GM18867 (cell line): ENCODE measurements around the gene CLCN6.

ENCODE experiments used
- ATAC-seq: cut with Tn5 transposase; IDR thresholded peaks from one replicate; pipeline ENCODE4 v1.9.1; 2021; ENCODE audit warnings: mild to moderate bottlenecking, moderate library complexity; ENCODE audit not compliant: unreplicated experiment

The CLCN6 gene

DNA sequence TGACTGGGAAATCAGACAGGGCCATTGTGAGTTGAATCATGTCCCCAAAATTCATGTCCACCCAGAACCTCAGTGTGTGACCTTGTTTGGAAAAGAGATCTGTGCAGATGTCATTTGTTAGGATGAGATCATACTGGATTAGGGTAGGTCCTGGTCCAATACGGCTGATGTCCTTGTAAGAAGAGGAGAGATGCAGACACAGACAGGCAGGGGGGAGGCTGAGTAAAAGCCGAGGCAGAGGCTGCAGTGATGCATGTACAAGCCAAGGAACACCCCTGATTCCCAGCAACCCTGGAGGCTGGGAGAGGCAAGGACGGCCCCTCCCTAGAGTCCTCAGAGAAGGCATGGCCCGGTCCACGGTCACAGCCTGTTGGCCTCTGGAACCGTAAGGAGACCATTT is 68.6 kb downstream of the CLCN6 start:
- no peak for ATAC-seq

DNA sequence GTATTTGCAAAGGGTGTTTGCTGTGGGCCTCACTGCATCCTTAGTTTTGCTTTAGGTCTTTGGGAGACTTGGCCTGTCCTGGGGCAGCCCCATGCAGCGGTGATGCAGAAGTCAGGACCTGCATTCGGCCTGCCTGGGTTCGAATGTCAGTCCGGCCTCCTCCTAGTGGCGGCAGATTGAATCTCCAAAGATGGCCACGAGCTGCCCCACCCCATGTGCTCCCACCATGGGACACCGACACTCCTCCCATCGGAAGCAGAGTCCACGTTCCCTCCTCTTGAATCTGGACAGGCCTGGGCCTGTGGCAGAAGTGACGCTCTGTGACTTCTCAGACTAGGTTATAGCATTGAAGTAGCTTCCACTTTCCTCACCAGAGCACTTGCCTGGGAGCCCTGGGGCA is 69.1 kb downstream of the CLCN6 start:
- no peak for ATAC-seq

DNA sequence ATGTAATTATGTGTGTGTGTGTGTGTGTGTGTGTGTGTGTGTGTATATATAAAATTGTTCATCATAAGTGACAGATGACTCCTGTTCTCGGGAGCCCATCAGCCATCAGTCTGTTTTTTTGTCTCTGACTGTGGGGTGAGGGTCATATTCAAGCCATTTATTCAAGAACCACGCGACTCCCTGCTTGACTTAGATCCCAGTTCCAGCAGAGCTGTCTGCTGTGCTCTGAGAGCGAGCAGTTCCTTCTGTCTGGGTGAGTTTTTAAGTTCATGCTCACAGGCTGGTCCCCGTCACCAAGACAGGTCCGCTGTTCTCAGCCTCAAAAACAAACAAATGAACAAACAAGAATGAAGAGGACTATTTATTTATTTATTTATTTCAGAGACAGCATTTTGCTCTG is 71.1 kb downstream of the CLCN6 start:
- no peak for ATAC-seq

DNA sequence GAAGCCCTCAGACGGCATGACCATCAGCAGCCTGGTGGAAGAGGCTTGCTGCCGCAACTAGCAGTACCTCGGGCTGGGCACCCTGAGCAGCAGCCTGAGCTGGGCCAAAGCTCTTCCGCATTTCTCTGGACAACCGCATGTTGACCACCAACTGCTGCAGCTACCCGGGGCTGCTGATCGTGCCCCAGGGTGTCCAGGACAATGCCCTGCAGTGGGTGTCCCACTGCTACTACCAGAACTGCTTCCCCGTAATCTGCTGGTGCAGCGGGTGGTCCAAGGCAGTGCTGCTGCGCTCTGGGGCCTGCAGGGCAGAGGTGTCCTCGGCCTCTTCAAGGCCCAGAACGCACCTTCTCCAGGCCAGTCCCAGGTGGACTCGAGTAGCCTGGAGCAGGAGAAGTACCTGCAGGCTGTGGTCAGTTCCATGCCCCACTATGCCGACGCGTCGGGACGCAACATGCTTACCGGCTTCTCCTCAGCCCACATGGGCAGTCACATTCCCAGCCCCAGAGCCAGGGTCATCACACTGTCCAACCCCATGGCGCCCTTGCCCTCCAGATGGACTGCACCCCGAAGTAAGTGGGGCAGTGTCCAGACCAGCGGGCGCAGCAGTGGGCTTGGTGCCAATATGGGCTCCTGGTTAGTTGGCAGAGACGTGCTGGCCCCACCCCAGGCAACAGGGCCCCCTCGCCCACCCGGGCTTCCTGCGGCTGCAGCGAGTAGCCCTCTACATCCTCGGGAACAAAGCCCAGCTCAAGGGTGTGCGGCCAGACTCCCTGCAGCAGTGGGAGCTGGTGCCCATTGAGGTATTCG is 72.3 kb downstream of the CLCN6 start:
- ATAC-seq, result no peak

DNA sequence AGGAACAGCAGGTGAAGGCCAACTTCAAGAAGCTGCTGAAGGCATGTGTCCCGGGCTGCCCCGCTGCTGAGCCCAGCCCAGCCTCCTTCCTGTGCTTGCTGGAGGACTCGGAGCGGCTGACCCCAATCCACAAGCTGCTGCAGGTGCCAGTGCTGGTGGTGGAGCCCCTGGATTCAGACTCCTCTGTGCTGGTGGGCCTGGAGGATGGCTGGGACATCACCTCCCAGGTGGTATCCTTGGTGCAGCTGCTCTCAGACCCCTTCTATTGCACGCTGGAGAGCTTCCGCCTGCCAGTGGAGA is 72.8 kb downstream of the CLCN6 start:
- ATAC-seq, result no peak

DNA sequence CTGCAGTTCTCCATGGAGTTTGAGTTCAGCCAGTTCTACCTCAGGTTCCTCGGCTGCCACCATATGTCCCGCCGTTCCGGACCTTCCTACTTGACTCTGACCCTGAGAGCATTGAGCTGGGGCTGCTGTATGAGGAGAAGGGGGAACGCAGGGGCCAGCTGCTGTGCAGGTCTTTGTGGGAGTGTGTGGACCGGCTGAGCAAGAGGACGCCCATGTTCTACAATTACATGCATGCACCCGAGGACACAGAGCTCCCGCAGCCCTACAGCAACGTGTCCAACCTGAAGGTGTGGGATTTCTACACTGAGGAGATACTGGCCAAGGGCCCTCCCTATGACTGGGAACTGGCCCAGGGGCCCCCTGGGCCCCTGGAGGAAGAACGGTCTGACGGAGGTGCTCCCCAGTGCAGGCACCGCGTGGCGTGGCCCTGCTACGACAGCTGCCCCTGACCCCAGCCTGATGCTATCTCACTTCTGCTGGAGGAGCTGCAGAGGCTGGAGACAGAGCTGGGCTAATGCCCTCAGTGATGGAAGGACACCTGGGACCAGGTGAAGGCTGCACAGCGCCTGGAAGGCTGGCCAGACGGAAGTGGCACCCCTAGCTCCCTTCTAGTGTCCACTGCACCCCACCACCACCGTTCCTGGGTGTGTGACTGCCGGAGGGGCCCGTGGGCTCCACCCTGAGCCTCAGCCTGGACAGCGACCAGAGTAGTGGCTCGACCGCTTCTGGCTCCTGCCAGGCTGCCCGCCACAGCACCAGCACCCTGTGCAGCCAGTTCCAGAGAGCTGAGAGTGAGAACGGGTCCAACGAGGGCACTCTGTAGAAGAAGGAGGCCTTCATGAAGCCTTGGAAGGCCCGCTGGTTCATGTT is 73.6 kb downstream of the CLCN6 start:
- ATAC-seq, result no peak

DNA sequence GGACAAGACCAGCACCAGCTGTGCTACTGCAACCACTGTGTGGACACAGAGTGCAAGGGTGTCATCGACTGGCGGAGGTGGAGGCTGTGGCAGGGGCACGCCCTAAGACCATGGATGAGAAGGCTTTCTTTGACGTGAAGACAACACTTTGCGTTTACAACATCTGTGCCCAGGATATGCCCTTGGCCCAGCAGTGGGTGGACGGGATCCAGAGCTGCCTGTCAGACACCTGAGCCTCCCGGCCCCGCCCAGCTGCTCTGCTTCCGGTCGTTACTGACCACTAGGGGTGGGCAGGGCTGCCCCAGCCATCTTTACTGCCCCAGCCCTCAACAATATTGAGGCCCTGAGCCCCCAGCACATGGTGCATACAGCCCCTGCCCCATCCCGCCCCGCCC is 74.2 kb downstream of the CLCN6 start:
- no peak for ATAC-seq

DNA sequence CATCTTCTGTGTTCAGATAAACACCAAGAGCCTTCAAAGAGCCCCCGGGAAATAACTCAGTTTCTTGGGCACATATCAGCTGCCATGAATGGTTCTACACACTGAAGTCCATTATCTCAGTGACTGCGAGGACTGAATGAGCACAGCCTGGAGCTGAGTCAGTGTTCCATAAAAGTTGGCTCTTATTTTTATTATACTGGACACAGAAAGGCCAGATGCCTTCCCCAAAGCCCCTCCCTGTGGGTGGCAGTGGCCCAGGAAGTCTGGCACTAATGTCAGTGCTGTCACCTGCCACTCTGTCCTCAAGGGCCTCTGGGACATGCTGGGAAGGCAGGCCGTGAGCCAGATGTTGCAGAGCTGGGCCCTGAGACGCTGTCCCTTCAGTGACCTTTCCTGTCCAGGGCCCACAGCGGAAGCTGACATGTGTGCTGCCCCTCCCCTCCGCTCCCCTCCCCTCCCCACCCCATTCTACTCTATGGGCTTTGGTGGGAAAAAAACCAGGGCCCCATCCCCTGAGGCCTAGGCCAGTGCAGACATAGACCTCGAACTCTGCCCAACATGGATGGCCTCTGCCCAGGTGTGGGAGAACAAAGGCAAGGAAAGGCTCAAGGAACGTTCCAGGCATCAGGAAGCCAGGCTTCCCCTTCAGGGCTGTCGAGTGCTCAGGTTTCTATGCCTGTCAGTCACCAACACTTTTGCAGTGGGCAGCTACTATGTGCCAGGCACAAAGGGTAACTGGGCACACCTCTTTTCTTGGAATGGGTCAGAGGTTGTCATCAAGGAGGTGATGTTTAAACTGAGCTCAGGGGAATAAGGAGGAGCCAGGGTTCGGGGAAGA is 75.1 kb downstream of the CLCN6 start:
- ATAC-seq, result no peak

DNA sequence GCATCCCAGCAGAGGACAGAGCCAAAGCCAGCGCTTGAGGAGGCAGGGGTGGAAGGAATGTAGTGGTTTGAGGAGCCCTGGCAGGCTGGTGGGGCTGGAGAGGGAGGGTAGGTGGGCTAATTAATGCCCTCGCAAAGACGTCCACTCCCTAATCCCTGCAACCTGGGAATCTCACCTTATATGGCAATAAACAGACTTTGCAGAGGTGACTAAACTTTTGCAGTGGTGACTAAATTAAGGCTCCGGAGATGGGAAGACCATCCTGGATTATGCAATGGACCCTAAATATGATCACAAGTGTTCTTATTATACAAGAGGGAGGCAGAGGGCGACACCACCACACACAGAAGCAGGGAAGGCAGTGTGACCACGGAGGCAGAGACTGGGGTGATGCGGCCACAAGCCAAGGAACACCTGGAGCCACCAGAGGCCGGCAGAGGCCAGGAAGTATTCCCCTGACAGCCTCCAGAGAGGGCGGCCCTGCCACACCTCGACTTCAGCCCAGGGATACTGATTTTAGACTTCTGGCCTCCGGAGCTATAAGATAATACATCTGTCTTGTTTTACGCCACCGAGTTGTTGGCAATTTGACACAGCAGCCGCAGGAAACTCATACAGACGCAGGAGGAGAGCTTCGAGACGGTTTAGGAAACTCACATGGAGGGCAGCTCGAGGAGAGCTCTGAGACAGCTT is 75.9 kb downstream of the CLCN6 start:
- no peak for ATAC-seq

DNA sequence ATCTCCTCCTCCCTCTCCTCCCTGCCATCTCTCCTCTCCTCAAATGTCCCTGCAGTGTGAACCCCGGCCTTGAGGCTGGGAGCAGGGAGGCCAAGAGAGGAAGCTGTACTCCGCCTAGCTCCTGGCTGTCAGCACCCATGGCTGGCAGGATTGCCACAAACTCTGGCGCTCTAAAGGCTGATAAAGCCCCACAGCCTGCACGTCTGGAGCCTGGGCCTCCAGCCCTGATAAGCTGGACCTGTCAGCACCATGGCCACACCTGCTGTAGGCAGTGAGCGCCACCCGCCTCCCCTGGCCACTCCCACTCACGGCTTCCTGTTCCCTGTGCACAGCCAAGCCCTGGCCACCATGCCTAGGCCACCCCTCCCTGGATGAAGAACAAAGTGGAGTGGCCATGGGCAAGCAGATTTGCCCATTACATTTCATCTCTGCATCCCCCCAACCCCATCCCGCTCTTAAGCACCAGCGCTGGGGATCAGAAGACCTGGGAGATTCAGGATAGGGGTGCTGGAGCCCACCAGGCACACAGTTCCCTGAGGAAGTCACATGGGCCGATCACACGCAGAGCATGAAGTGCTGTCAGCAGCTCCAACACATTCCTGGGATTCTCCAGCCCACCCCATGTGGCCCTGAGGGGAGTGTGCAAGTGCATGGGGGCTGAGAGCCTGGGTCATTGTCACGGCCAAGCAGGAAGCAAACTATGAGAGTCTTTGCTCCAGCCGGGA is 77.0 kb downstream of the CLCN6 start:
- ATAC-seq, result no peak

DNA sequence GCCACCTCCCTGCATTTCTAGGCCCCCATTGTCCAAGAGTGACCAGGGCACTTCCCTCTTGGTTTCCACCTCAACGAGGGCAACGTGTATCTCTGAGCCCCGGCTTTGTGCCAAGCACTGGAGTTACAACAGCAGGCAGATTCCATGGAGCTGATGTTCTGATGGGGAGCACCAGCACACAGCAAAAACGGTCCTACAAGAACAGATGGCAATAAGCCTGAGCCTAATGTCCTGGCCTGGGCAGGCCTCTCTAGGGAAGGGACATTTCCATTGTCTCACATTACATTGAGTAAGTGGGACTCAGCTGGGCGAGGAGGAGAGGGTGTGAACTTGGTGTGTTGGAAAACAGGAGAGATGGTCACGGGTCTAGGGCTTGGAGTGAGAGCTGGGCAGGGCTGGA is 79.9 kb downstream of the CLCN6 start:
- no peak for ATAC-seq

DNA sequence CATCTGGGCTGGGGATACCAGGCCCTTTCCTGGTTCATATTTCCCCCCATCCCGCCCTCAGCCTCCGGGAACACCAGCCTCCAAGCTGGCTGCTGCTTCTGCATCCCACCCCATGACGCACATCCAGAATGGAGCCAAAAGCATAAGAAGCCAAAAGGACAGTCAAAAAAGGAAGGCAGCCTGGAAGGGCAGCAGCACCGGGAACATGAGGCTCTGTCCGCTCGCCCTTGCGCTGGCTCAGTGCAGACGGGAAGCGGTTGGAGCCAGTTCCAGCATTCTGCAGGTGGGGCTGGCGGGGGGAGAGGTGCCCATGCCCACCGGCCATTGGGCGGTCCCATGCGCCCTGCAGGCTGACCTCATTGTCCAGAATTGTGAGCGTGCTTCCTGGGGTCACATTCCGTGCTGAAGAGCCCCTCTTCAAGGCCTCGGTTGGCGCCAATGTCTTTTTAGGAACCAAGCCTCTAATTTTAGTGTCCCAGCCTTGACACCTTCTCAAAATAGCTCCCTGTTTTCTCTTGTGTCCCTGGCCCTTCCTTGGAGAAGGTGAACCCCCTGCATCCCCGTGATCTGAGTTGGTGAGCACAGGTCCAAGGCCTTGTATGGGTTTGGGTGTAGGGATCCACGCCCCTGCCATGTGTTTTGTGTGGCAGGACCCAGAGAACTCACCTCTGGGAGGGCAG is 81.1 kb downstream of the CLCN6 start:
- ATAC-seq, result no peak

DNA sequence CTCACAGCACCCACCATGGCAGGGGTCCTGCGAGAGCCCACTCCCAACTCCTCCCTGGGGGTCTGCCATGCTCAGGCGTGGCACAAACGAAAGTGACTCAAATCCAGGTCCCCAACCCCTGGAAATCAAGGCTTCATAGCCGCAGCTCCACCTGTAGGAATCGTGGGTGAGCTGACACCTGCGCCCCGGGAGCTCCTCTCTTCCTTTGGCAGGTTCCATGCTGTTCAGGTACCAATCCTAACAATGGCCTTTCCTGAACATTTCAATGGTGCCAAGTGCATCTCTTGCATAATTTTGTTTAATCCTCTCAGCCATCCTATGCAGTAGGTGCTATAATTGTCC is 81.6 kb downstream of the CLCN6 start:
- no peak for ATAC-seq

DNA sequence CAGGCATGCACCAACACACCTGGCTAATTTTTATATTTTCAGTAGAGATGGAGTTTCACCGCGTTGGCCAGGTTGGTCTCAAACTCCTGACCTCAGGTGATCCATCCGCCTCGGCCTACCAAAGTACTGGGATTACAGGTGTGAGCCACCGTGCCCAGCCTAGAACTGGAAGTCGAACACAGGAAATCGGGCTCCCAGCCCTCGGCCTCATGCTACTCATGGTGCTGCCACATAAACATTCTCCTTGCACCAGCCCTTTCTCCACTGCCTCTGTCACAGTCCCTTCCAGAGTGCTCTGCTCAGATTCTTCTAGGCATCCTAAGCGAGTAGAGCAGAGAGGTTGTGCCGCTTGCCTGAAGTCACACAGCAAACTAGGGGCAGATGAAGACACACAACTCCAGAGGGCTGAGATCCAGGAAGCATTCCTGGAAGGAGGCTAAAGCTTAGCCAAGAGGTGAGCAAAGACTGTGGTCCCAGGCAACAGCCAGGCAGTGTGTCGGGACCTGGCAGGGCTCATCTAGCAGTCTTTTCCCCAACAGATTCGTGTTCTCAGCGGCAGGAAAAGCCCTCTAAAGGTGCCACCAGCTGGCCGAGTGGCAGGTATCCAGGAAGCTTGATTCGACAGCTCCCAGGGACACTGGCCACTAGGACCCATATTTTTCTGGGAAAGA is 82.3 kb downstream of the CLCN6 start:
- no peak for ATAC-seq

DNA sequence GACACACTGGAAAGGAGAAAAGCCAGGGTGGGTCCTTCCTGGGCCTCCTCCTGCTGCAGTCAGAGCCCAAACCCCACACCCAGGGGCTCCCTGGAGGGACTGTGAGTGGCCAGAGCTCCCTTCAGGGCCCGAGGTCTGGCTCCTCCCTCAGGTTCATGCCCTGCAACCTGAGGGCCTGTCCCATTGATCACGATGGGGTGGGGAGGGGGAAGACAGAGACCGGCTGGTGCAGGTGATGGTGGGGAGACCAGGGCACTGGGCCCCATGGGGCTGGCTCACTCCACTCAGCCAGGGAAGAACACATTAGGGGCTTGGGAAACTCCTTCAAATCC is 82.9 kb downstream of the CLCN6 start:
- no peak for ATAC-seq

DNA sequence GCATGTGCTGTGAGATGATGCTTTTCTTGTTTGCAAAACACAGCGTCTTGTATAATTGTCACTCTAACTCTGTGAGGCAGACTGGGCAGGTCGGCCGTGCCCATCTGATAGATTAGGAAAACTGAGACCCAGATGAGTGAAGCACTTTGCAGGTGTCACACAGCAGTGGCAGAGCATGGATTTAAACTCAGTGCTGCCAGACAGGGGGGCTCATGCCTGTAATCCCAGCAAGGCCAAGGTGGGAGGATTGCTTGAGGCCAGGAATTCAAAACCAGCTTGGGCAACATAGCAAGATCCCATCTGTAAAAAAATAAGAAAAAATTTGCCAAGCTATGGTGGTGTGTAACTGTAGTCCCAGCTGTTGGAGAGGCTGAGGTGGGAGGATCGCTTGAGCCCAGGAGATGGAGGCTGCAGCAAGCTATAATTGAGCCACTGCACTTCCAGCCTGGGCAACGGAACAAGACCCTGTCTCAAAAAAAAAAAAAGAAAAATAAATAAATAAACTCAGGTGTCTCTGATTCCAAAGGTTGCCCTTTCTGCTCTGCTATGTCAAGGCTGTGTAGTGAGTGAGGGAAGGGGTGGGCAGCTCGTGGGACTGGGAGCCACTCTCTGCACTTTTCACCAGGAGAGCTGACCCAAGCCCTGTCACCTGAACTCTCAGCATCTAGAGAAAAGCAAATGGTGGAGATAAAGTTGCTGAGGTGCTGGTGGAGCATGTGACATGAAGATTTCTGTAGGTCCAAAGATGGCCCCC is 85.6 kb downstream of the CLCN6 start:
- ATAC-seq, result no peak
